Stimulated activated CD4-positive, alpha-beta T cell treated with anti-CD3 and anti-CD28 coated beads, Interleukin-4, amount 100 ng/mL, for 24 hours (primary cell): ENCODE data around the gene IL18RAP.

ENCODE experiments used
- DNase-seq: peaks from one replicate; pipeline ENCODE4 v3.0.0-alpha.2; 2020

Gene IL18RAP

GRCh38 chr2:102463160-102463559 lies 40.2 kb downstream of the IL18RAP start:
- no peak for DNase-seq

GRCh38 chr2:102470168-102470567 lies 47.2 kb downstream of the IL18RAP start:
- DNase-seq = no peak

- peak; percentile 67 for DNase-seq
These were observed 50.1 kb downstream of the IL18RAP start, which contains the start of gene SLC9A4 for GRCh38 chr2:102473020-102473419. Gene SLC9A4 (plus strand): TSS chr2:102473226. CDS start chr2:102473760, 534 bp downstream.

GRCh38 chr2:102473631-102474030 lies 50.7 kb downstream of the IL18RAP start:
- no peak for DNase-seq

GRCh38 chr2:102474785-102475184 lies 51.8 kb downstream of the IL18RAP start:
- no peak for DNase-seq

- no peak for DNase-seq
These were observed 55.9 kb downstream of the IL18RAP start for GRCh38 chr2:102478686-102479470.

GRCh38 chr2:102480285-102481195 lies 57.6 kb downstream of the IL18RAP start:
- DNase-seq = no peak

- no peak for DNase-seq
These were observed 59.0 kb downstream of the IL18RAP start for GRCh38 chr2:102481931-102482330.

- DNase-seq = no peak
These were observed 60.1 kb downstream of the IL18RAP start for GRCh38 chr2:102483086-102483485.

- no peak for DNase-seq
These were observed 61.5 kb downstream of the IL18RAP start for GRCh38 chr2:102484310-102485061.

- no peak for DNase-seq
These were observed 62.3 kb downstream of the IL18RAP start for GRCh38 chr2:102485147-102485785.

GRCh38 chr2:102486941-102487702 lies 64.2 kb downstream of the IL18RAP start:
- DNase-seq = no peak

GRCh38 chr2:102487761-102488462 lies 65.0 kb downstream of the IL18RAP start:
- DNase-seq = no peak

- no peak for DNase-seq
These were observed 66.7 kb downstream of the IL18RAP start for GRCh38 chr2:102489646-102490045.

- DNase-seq = no peak
These were observed 69.0 kb downstream of the IL18RAP start for GRCh38 chr2:102492006-102492405.

GRCh38 chr2:102494570-102494969 lies 71.6 kb downstream of the IL18RAP start:
- no peak for DNase-seq

- DNase-seq = no peak
These were observed 75.5 kb downstream of the IL18RAP start for GRCh38 chr2:102498414-102498813.

GRCh38 chr2:102499558-102499957 lies 76.6 kb downstream of the IL18RAP start:
- DNase-seq = no peak
